B cell (primary cell): ENCODE data around the gene EYS. TPM values are rescaled to one million over a fixed set of nuclear protein-coding genes. Genes with fewer than 3 reads are reported as not detected.

ENCODE experiments used
- ATAC-seq: fragments of 200-7000 bp; cut with Tn5 transposase; one replicate; pipeline ENCODE4 v1.10.0; 2021; ENCODE audit warnings: low read depth, mild to moderate bottlenecking, moderate number of reproducible peaks, moderate library complexity
- CTCF ChIA-PET: fragments of 350-600 bp; sonication (Branson Sonifier 250); formaldehyde crosslinking; loops from one replicate; lab custom pipeline; 2021; ENCODE audit warnings: antibody characterized with exemption, inconsistent platforms; lab: Charles Lee
- POLR2A ChIA-PET: fragments of 350-600 bp; sonication (Branson Sonifier 250); formaldehyde crosslinking; loops from one replicate; lab custom pipeline; 2021; ENCODE audit warnings: antibody characterized with exemption; lab: Charles Lee
- DNase-seq: peaks from one replicate; pipeline ENCODE4 v3.0.0; 2013
- H2AFZ ChIP-seq: 2 replicates; pipeline ENCODE4 v1.6.1; 2012; ENCODE audit warnings: mild to moderate bottlenecking, low read depth, low read length; ENCODE audit not compliant: insufficient read depth, poor library complexity, severe bottlenecking
- H3K27ac ChIP-seq, 2 donors: 1 replicate in 1 of 2; 2 replicates in 1 of 2; pipeline ENCODE4 v1.5.1; 2012 to 2013; ENCODE audit warnings: low read length in 2 of 2, mild to moderate bottlenecking in 2 of 2, moderate library complexity in 1 of 2
- H3K27me3 ChIP-seq, 4 experiments: fragments of 200-600 bp in 1 of 4; sonication (generic) in 1 of 4; replicated peaks in 1 of 4; 1 replicate in 2 of 4; 2 replicates in 2 of 4; pipeline versions ENCODE4 v1.6.1 to v1.7.0; 2013 to 2016; ENCODE audit warnings: low read length in 3 of 4, mild to moderate bottlenecking in 2 of 4, mixed read lengths in 1 of 4, moderate library complexity in 1 of 4; ENCODE audit not compliant: insufficient read depth in 4 of 4, control insufficient read depth in 3 of 4; ENCODE audit errors: control extremely low read depth in 1 of 4
- H3K36me3 ChIP-seq, 2 experiments: replicated peaks in 1 of 2; 1 replicate in 1 of 2; 2 replicates in 1 of 2; pipeline versions ENCODE4 v1.6.1 to v1.7.1; 2013; ENCODE audit warnings: low read length in 1 of 2; ENCODE audit not compliant: insufficient read depth in 2 of 2, control insufficient read depth in 1 of 2; ENCODE audit errors: control extremely low read depth in 1 of 2, extremely low read depth in 1 of 2
- H3K4me1 ChIP-seq, 2 donors: fragments of 200-600 bp in 1 of 2; sonication (generic) in 1 of 2; 1 replicate in 1 of 2; 2 replicates in 1 of 2; pipeline versions ENCODE4 v1.5.1 to v1.6.1; 2013 to 2017; ENCODE audit warnings: low read length in 2 of 2; ENCODE audit not compliant: control insufficient read depth in 2 of 2, insufficient read depth in 2 of 2
- H3K4me2 ChIP-seq: replicated peaks from 2 replicates; pipeline ENCODE3; 2012; ENCODE audit warnings: mild to moderate bottlenecking, low read depth, low read length; ENCODE audit not compliant: poor library complexity, severe bottlenecking
- H3K4me3 ChIP-seq, 5 experiments: fragments of 200-600 bp in 1 of 5; sonication (generic) in 1 of 5; 1 replicate in 3 of 5; 2 replicates in 2 of 5; pipeline versions ENCODE4 v1.5.1 to v1.7.0; 2011 to 2016; ENCODE audit warnings: low read length in 4 of 5, mild to moderate bottlenecking in 4 of 5, low read depth in 2 of 5, control low read depth in 1 of 5, moderate library complexity in 1 of 5; ENCODE audit not compliant: insufficient read depth in 1 of 5; ENCODE audit errors: control extremely low read depth in 1 of 5, extremely low read depth in 1 of 5
- H3K79me2 ChIP-seq: fragments of 200-600 bp; sonication (generic); one replicate; pipeline ENCODE4 v1.6.0; 2016; ENCODE audit warnings: low read length; ENCODE audit not compliant: control insufficient read depth, insufficient read depth
- H3K9ac ChIP-seq: fragments of 200-600 bp; sonication (generic); 2 replicates; pipeline ENCODE4 v1.6.1; 2017; ENCODE audit warnings: mild to moderate bottlenecking, low read length, moderate library complexity
- H3K9me3 ChIP-seq, 3 donors: one replicate each; pipeline versions ENCODE4 v1.6.1 to v1.7.1; 2013; ENCODE audit warnings: low read length in 2 of 3; ENCODE audit not compliant: control insufficient read depth in 2 of 3, insufficient read depth in 1 of 3; ENCODE audit errors: control extremely low read depth in 1 of 3
- H4K20me1 ChIP-seq: 2 replicates; pipeline ENCODE4 v1.6.0; 2012; ENCODE audit warnings: mild to moderate bottlenecking, low read length; ENCODE audit not compliant: insufficient read depth, control insufficient read depth, poor library complexity, severe bottlenecking
- H3K27ac Mint-ChIP-seq: one replicate; pipeline ENCODE4 v1.8.0; 2021; ENCODE audit warnings: mixed read lengths
- H3K27me3 Mint-ChIP-seq: one replicate; pipeline ENCODE4 v1.8.0; 2021; ENCODE audit warnings: mixed read lengths
- H3K4me1 Mint-ChIP-seq: one replicate; pipeline ENCODE4 v1.8.0; 2021; ENCODE audit warnings: mixed read lengths
- H3K4me3 Mint-ChIP-seq: one replicate; pipeline ENCODE4 v1.8.0; 2021; ENCODE audit warnings: mixed read lengths
- H3K9me3 Mint-ChIP-seq: one replicate; pipeline ENCODE4 v1.8.0; 2022; ENCODE audit warnings: mixed read lengths; ENCODE audit not compliant: insufficient read depth
- EZH2 ChIP-seq: IDR thresholded peaks from 2 replicates; pipeline ENCODE4 v1.6.1; 2012; ENCODE audit warnings: borderline replicate concordance, low read depth, mild to moderate bottlenecking, moderate library complexity, low read length; ENCODE audit not compliant: insufficient read depth, poor library complexity, severe bottlenecking
- WGBS: methylation state at CpG from one replicate; pipeline ENCODE4 v1.1.5; 2013; ENCODE audit warnings: missing lambda C conversion rate; ENCODE audit not compliant: insufficient coverage; 5-methylcytosine and 5-hydroxymethylcytosine counted together
- intact Hi-C: fragments of 100-400 bp; cut with micrococcal nuclease; formaldehyde crosslinking; loops from one replicate; pipeline ENCODE4 v1.10.0; 2022
- polyA plus RNA-seq: library from polyadenylated mRNA; depleted of rRNA; stranded (reverse); fragments of >200 nt; gene quantifications from 2 replicates; pipeline ENCODE4 v1.2.3, GENCODE V29; 2012
- total RNA-seq, 2 donors: library from RNA; stranded (reverse); fragments of 120-200 nt in 1 of 2; gene quantifications; 1 replicate in 1 of 2; 2 replicates in 1 of 2; pipeline versions ENCODE4 v1.2.3 to v1.2.4, GENCODE V29; 2013 to 2022
- TF ChIP-seq, protein P1 (sequence below): fragments of 200-600 bp; IDR thresholded peaks from one replicate; pipeline ENCODE4 v1.8.0; 2022; ENCODE audit warnings: antibody characterized with exemption, mild to moderate bottlenecking

Gene EYS
- total and polyA plus RNA-seq, 2 donors (not counting 1 experiment from before 2014, with no cell fraction given) = not detected

GRCh38 chr6:63805345-63805744, 1901.7 kb downstream of the EYS start:
- intact Hi-C loops = no loop called here
- no peak overlapping the region for H3K4me2 ChIP-seq
- WGBS = no CpG with 5 or more reads among the region's 3 CpGs
- Mint-ChIP-seq H3K4me3 (no peak overlapping the region), H3K27ac (no peak overlapping the region), H3K4me1 (no peaks in the 10 kb centered on the region), H3K9me3 (no peaks in the 10 kb centered on the region), H3K27me3 (no peaks in the 10 kb centered on the region)
- H3K27me3 ChIP-seq = no peaks in the 10 kb centered on the region
- ATAC-seq (no peak), DNase-seq (no peak)
- POLR2A ChIA-PET = no interaction called here
- H3K9ac ChIP-seq = no peak overlapping the region
- no peaks in the 10 kb centered on the region for H4K20me1 ChIP-seq
- H3K36me3 ChIP-seq = no peaks in the 10 kb centered on the region
- no peak overlapping the region for H3K27ac ChIP-seq
- CTCF ChIA-PET = no interaction called here
- no peak for TF ChIP-seq EZH2
- TF ChIP-seq, protein P1, sequence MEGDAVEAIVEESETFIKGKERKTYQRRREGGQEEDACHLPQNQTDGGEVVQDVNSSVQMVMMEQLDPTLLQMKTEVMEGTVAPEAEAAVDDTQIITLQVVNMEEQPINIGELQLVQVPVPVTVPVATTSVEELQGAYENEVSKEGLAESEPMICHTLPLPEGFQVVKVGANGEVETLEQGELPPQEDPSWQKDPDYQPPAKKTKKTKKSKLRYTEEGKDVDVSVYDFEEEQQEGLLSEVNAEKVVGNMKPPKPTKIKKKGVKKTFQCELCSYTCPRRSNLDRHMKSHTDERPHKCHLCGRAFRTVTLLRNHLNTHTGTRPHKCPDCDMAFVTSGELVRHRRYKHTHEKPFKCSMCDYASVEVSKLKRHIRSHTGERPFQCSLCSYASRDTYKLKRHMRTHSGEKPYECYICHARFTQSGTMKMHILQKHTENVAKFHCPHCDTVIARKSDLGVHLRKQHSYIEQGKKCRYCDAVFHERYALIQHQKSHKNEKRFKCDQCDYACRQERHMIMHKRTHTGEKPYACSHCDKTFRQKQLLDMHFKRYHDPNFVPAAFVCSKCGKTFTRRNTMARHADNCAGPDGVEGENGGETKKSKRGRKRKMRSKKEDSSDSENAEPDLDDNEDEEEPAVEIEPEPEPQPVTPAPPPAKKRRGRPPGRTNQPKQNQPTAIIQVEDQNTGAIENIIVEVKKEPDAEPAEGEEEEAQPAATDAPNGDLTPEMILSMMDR = no peak
- H3K4me1 ChIP-seq = no peaks in the 10 kb centered on the region
- no peaks in the 10 kb centered on the region for H3K79me2 ChIP-seq
- no peak overlapping the region for H3K4me3 ChIP-seq
- no peak overlapping the region for H2AFZ ChIP-seq
- no peaks in the 10 kb centered on the region for H3K9me3 ChIP-seq

DNA sequence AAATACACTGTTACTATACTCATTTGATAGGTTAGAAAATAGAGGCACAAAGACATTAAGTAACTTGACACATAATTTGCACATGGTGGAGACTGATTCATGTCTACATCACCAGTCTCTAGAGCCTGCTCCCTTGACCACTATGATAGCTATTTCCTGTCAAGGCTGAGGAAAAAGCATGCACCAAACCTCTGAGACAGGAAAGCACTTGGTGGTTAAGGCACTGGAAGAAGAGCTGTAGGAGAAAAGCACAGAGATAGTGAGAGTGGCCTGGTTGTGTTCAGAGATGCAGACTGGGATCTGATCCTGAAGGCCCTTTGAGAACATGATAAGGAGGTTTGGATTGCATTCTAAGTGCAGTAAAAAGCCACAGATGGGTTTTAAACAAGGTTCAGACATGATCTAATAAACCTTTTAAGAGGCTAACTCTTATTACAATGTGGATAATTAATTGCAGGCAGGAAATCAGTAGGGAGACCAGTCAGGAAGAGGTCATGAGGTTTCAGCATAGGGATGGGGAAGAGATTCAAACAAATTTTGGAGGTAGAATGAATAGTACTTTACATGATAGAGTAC, 1902.6 kb downstream of the EYS start:
- Histone ChIP-seq H4K20me1 (no peaks in the 10 kb centered on the region), H3K4me3 (no peak overlapping the region), H3K9ac (no peak overlapping the region), H3K9me3 (no peaks in the 10 kb centered on the region), H3K27me3 (no peaks in the 10 kb centered on the region), H3K27ac (no peak overlapping the region), H3K4me1 (no peaks in the 10 kb centered on the region), H3K79me2 (no peaks in the 10 kb centered on the region), H3K4me2 (no peak overlapping the region), H2AFZ (no peak overlapping the region), H3K36me3 (no peaks in the 10 kb centered on the region)
- Mint-ChIP-seq H3K4me3 (no peak overlapping the region), H3K27ac (no peak overlapping the region), H3K9me3 (no peaks in the 10 kb centered on the region), H3K4me1 (no peaks in the 10 kb centered on the region), H3K27me3 (peaks cover 4% of the 10 kb centered on the region)
- CTCF ChIA-PET = interaction anchor here (1.1 kb wide), 1 partner anchor 451 kb away, joined by 3 read pairs; no protein-coding TSS in a partner anchor
- intact Hi-C loops = no loop called here
- DNase-seq (no peak), ATAC-seq (no peak)
- POLR2A ChIA-PET = no interaction called here
- TF ChIP-seq EZH2 = no peak
- TF ChIP-seq, protein P1 = no peak
